ENCODE results near the gene EXOC1L. TPM values are rescaled to one million over a fixed set of nuclear protein-coding genes. Genes with fewer than 3 reads are reported as not detected.

The EXOC1L gene
- total and polyA plus RNA-seq, 2 donors from 2014 or later, result not detected

- intact Hi-C loops (cut with DNase I), result no loop called here
- H3K36me3 ChIP-seq (ENCODE audit: control insufficient read depth in 2 of 3, insufficient read depth in 3 of 3, low read length in 3 of 3), result no peaks in the 10 kb centered on the region
- DNase-seq (no peak), FAIRE-seq (no peak)
- no peak overlapping the region for H3K4me3 ChIP-seq (ENCODE audit: low read length in 3 of 3)
- H3K27ac ChIP-seq (ENCODE audit: low read depth in 2 of 2, low read length in 2 of 2), result no peak overlapping the region
- H3K9ac ChIP-seq (ENCODE audit: low read length in 3 of 3), result no peak overlapping the region
- H3K4me1 ChIP-seq (ENCODE audit: control insufficient read depth in 2 of 3, insufficient read depth in 2 of 3, low read depth in 1 of 3, low read length in 3 of 3), result no peaks in the 10 kb centered on the region
- no peaks in the 10 kb centered on the region for H3K9me3 ChIP-seq (ENCODE audit: control insufficient read depth in 2 of 3, insufficient read depth in 1 of 3, low read length in 3 of 3)
- no peaks in the 10 kb centered on the region for H3K27me3 ChIP-seq (ENCODE audit: control insufficient read depth, insufficient read depth, low read length)
- TF ChIP-seq CTCF (IDR thresholded peaks at IDR 0.05; ENCODE audit: borderline replicate concordance, extremely low read depth, insufficient read depth), result no peak
Observed at GRCh38 chr4:55781812-55782211, 37.8 kb upstream of the EXOC1L start.

DNA sequence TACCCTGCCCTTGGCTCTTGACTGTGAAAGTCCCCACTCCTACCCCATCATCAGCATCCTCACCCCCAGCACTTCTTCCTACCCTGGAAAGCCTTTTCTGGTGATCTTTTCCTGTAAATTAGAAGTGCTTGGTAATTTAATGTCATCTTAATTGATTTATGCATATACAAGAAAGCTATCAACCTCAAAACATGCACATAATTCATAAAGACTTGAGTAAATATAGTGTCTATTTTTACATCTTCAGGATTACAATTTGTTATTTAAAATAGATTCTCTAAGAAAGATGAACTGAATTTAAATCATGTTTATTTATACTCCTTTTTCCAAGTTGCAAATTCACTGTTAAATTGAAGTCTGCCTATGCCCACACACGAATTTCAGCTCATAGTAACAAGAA lies 36.0 kb upstream of the EXOC1L start:
- H3K9me3 ChIP-seq (ENCODE audit: control insufficient read depth in 2 of 3, insufficient read depth in 1 of 3, low read length in 3 of 3), result no peaks in the 10 kb centered on the region
- H3K4me1 ChIP-seq (ENCODE audit: control insufficient read depth in 2 of 3, insufficient read depth in 2 of 3, low read depth in 1 of 3, low read length in 3 of 3), result no peaks in the 10 kb centered on the region
- H3K27me3 ChIP-seq (ENCODE audit: control insufficient read depth, insufficient read depth, low read length), result no peaks in the 10 kb centered on the region
- FAIRE-seq (no peak), DNase-seq (no peak)
- no peak overlapping the region for H3K9ac ChIP-seq (ENCODE audit: low read length in 3 of 3)
- intact Hi-C loops (cut with DNase I), result no loop called here
- no peak overlapping the region for H3K4me3 ChIP-seq (ENCODE audit: low read length in 3 of 3)
- no peak for TF ChIP-seq CTCF (IDR thresholded peaks at IDR 0.05; ENCODE audit: borderline replicate concordance, extremely low read depth, insufficient read depth)
- H3K36me3 ChIP-seq (ENCODE audit: control insufficient read depth in 2 of 3, insufficient read depth in 3 of 3, low read length in 3 of 3), result no peaks in the 10 kb centered on the region
- H3K27ac ChIP-seq (ENCODE audit: low read depth in 2 of 2, low read length in 2 of 2), result no peak overlapping the region

DNA sequence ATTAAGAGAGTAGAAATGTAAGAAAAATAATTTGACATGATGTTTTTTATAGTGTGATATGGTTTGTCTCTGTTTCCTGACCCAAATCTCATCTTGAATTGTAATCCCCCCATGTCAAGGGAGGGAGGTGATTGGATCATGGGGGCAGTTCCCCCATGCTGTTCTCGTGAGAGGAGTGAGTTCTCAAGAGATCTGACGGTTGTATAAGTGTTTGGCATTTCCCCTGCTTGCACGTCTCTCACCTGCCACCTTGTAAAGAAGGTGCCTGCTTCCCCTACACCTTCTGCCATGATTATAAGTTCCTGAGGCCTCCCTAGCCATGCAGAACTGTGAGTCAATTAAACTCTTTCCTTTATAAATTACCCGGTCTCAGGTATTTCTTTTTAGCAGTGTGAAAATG lies 34.8 kb upstream of the EXOC1L start:
- no peak overlapping the region for H3K9ac ChIP-seq (ENCODE audit: low read length in 3 of 3)
- H3K4me3 ChIP-seq (ENCODE audit: low read length in 3 of 3), result no peak overlapping the region
- DNase-seq, result no peak
- intact Hi-C loops (cut with DNase I), result no loop called here
- FAIRE-seq, result no peak
- no peaks in the 10 kb centered on the region for H3K9me3 ChIP-seq (ENCODE audit: control insufficient read depth in 2 of 3, insufficient read depth in 1 of 3, low read length in 3 of 3)
- H3K4me1 ChIP-seq (ENCODE audit: control insufficient read depth in 2 of 3, insufficient read depth in 2 of 3, low read depth in 1 of 3, low read length in 3 of 3), result no peaks in the 10 kb centered on the region
- TF ChIP-seq CTCF (IDR thresholded peaks at IDR 0.05; ENCODE audit: borderline replicate concordance, extremely low read depth, insufficient read depth), result no peak
- H3K36me3 ChIP-seq (ENCODE audit: control insufficient read depth in 2 of 3, insufficient read depth in 3 of 3, low read length in 3 of 3), result no peaks in the 10 kb centered on the region
- H3K27ac ChIP-seq (ENCODE audit: low read depth in 2 of 2, low read length in 2 of 2), result no peak overlapping the region
- no peaks in the 10 kb centered on the region for H3K27me3 ChIP-seq (ENCODE audit: control insufficient read depth, insufficient read depth, low read length)

GRCh38 chr4:55791666-55792065 lies 27.9 kb upstream of the EXOC1L start:
- no peaks in the 10 kb centered on the region for H3K9me3 ChIP-seq (ENCODE audit: control insufficient read depth in 2 of 3, insufficient read depth in 1 of 3, low read length in 3 of 3)
- FAIRE-seq (no peak), DNase-seq (peak in 1 of 5 donors; percentile 7)
- TF ChIP-seq CTCF (IDR thresholded peaks at IDR 0.05; ENCODE audit: borderline replicate concordance, extremely low read depth, insufficient read depth), result no peak
- no peaks in the 10 kb centered on the region for H3K27me3 ChIP-seq (ENCODE audit: control insufficient read depth, insufficient read depth, low read length)
- H3K4me1 ChIP-seq (ENCODE audit: control insufficient read depth in 2 of 3, insufficient read depth in 2 of 3, low read depth in 1 of 3, low read length in 3 of 3), result peaks cover 0 to 4% (median 3%) of the 10 kb centered on the region in 3 donors
- H3K9ac ChIP-seq (ENCODE audit: low read length in 3 of 3), result no peak overlapping the region
- intact Hi-C loops (cut with DNase I), result no loop called here
- no peak overlapping the region for H3K27ac ChIP-seq (ENCODE audit: low read depth in 2 of 2, low read length in 2 of 2)
- no peaks in the 10 kb centered on the region for H3K36me3 ChIP-seq (ENCODE audit: control insufficient read depth in 2 of 3, insufficient read depth in 3 of 3, low read length in 3 of 3)
- H3K4me3 ChIP-seq (ENCODE audit: low read length in 3 of 3), result no peak overlapping the region
